K562 (cell line): ENCODE measurements around the gene HAUS5.

Experiments used
- HDAC2 ChIP-seq: fragments of 450-650 bp; IDR thresholded peaks from 2 replicates; pipeline ENCODE4 v1.6.1; 2016; ENCODE audit warnings: mild to moderate bottlenecking
- NR3C1 ChIP-seq: sonication (generic); formaldehyde crosslinking; IDR thresholded peaks from 2 replicates; pipeline ENCODE4 v1.8.1; 2022; ENCODE audit warnings: missing genetic modification reagents
- PRMT5 ChIP-seq: sonication (generic); formaldehyde crosslinking; IDR thresholded peaks from 2 replicates; pipeline ENCODE4 v1.5.0; 2020; ENCODE audit warnings: missing genetic modification reagents
- RFX5 ChIP-seq: IDR thresholded peaks from 2 replicates; pipeline ENCODE4 v1.6.1; 2011; ENCODE audit warnings: low read depth, mild to moderate bottlenecking, improper control_type of control experiment, low read length
- SMAD2 ChIP-seq: fragments of 150-350 bp; IDR thresholded peaks from 2 replicates; pipeline ENCODE4 v1.6.1; 2014; ENCODE audit warnings: low read depth, mild to moderate bottlenecking, low read length
- TOE1 ChIP-seq, 2 experiments: fragments of 450-650 bp in 1 of 2; sonication (generic) in 1 of 2; formaldehyde crosslinking in 1 of 2; IDR thresholded peaks; 2 replicates each; pipeline versions ENCODE4 v1.7.1 to v1.8.0; 2016 to 2022; ENCODE audit warnings: borderline replicate concordance in 2 of 2, mild to moderate bottlenecking in 2 of 2, antibody characterized with exemption in 1 of 2, inconsistent platforms in 1 of 2, low read depth in 1 of 2, missing genetic modification reagents in 1 of 2, moderate library complexity in 1 of 2
- TF ChIP-seq, protein P1 (sequence below), 2 experiments: fragments of 450-650 bp in 1 of 2; sonication (generic) in 1 of 2; formaldehyde crosslinking in 1 of 2; IDR thresholded peaks in 1 of 2; conservative IDR thresholded peaks in 1 of 2; 2 replicates each; pipeline versions ENCODE4 v1.6.1 to v1.8.1; 2016 to 2023; ENCODE audit warnings: mild to moderate bottlenecking in 2 of 2, moderate library complexity in 2 of 2, inconsistent platforms in 1 of 2, missing genetic modification reagents in 1 of 2

DNA sequence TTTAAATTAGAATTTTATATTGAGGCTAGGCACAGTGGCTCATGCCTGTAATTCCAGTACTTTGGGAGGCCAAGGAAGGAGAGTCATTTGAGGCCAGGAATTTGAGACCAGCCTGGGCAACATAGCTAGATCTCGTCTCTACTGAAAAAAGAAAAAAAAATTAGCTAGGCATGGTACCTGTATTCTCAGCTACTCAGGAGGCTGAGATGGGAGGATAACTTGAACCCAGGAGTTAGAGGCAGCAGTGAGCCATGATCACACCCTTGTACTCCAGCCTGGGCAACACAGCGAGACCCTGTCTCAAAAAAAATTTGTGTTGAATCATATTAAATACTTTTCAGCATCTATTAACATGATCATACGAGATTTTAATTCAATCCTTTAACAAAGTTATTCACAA lies 21.7 kb upstream of the HAUS5 start:
- no peak for TF ChIP-seq SMAD2
- TF ChIP-seq NR3C1 (CRISPR knock-in tag): no peak
- no peak for TF ChIP-seq HDAC2
- TF ChIP-seq, protein P1, sequence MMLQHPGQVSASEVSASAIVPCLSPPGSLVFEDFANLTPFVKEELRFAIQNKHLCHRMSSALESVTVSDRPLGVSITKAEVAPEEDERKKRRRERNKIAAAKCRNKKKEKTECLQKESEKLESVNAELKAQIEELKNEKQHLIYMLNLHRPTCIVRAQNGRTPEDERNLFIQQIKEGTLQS (IDR thresholded peaks at IDR 0.05): no peak
- TF ChIP-seq, protein P1 (CRISPR knock-in tag; conservative IDR thresholded peaks at IDR 0.05): no peak
- TF ChIP-seq TOE1 (IDR thresholded peaks at IDR 0.05; ENCODE audit: borderline replicate concordance): no peak
- TF ChIP-seq TOE1 (CRISPR knock-in tag; IDR thresholded peaks at IDR 0.05; ENCODE audit: borderline replicate concordance, low read depth): no peak
- TF ChIP-seq PRMT5: no peak
- no peak for TF ChIP-seq RFX5
